ENCODE measurements around the gene IGFL4.

Gene IGFL4

GRCh38 chr19:46035986-46036743, 4.6 kb downstream of the IGFL4 start:
- Mint-ChIP-seq H3K27ac (no peak overlapping the region), H3K4me1 (no peaks in the 10 kb centered on the region), H3K36me3 (no peaks in the 10 kb centered on the region), H3K27me3 (peaks cover 50% of the 10 kb centered on the region), H3K9me3 (no peaks in the 10 kb centered on the region), H3K4me3 (no peak overlapping the region)
- no peak for ATAC-seq

GRCh38 chr19:46035546-46035945, 5.3 kb downstream of the IGFL4 start:
- no peak overlapping the region for H3K27ac Mint-ChIP-seq
- H3K4me3 Mint-ChIP-seq = no peak overlapping the region
- no peaks in the 10 kb centered on the region for H3K4me1 Mint-ChIP-seq
- H3K9me3 Mint-ChIP-seq = no peaks in the 10 kb centered on the region
- H3K27me3 Mint-ChIP-seq = peaks cover 44% of the 10 kb centered on the region
- H3K36me3 Mint-ChIP-seq = no peaks in the 10 kb centered on the region
- no peak for ATAC-seq

DNA sequence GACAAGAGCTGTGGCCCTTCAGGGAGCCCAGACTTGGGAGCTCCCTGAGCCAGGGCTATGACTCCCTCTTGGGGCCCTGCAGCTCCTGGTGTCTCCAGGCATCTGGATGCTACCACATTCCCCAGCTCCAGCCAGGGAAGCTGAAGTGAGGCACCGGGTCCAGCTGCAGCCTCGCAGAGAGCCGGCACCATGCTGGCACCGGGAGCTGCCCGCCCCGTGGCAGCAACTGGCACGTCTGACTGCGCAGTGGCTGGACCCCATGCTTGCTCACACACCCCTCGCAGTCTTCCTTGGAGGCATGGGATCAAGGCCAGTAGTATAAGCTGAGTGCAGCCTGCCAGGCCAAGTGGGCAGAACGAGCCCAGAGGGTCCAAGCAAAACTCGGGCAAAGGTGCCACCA, 7.4 kb downstream of the IGFL4 start:
- Mint-ChIP-seq H3K27ac (no peak overlapping the region), H3K4me3 (no peak overlapping the region), H3K27me3 (peaks cover 42% of the 10 kb centered on the region), H3K9me3 (no peaks in the 10 kb centered on the region), H3K4me1 (peaks cover 6% of the 10 kb centered on the region), H3K36me3 (no peaks in the 10 kb centered on the region)
- ATAC-seq = no peak

GRCh38 chr19:46032597-46033025, 8.2 kb downstream of the IGFL4 start:
- Mint-ChIP-seq H3K9me3 (no peaks in the 10 kb centered on the region), H3K27me3 (peaks cover 42% of the 10 kb centered on the region), H3K4me1 (peaks cover 6% of the 10 kb centered on the region), H3K36me3 (no peaks in the 10 kb centered on the region), H3K27ac (no peak overlapping the region), H3K4me3 (no peak overlapping the region)
- no peak for ATAC-seq

DNA sequence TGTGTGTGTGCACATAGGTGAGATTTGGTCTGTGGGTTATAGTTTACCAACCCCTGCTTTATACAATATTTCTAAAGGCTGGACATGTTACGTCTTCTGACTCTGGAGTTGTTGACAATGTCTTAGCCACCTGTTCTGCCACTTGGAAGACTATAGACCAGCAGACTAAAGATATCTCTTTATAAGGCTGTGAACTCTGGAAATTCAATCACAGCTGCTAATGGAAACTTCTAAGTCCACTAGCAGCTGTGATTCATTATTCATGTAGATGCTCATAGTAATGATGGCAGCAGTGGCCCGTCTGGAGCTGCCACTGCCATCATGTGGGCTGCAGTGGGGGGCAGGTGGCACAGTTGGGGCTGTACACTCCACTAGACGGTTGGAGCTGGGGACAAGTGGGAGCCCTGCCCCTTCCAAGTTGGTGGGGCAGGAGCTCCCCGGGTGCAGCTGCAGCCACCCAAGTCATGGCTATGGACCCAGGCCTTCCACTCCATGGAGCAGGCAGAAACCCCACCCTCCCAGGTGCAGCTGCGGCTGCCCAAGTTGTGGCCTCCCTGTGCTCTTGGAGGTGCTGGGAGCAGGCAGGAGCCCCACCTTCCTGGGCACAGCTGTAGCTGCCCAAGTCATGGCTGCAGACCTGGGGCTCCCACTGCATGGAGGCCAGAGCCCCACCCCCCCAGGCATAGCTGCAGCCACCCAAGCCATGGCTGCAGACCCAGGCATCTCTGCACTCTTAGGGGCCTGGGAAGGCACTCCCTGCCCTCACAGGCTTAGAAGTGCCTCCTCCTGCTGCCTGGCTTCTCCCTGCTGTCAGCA, 8.8 kb downstream of the IGFL4 start:
- H3K27me3 Mint-ChIP-seq = peaks cover 39% of the 10 kb centered on the region
- no peak overlapping the region for H3K27ac Mint-ChIP-seq
- H3K9me3 Mint-ChIP-seq = no peaks in the 10 kb centered on the region
- no peak overlapping the region for H3K4me3 Mint-ChIP-seq
- ATAC-seq = no peak
- H3K4me1 Mint-ChIP-seq = peaks cover 6% of the 10 kb centered on the region
- H3K36me3 Mint-ChIP-seq = no peaks in the 10 kb centered on the region

GRCh38 chr19:46030812-46031550, 9.8 kb downstream of the IGFL4 start:
- no peak for ATAC-seq
- Mint-ChIP-seq H3K27me3 (peaks cover 42% of the 10 kb centered on the region), H3K4me3 (no peak overlapping the region), H3K27ac (no peak overlapping the region), H3K36me3 (peaks cover 8% of the 10 kb centered on the region), H3K4me1 (peaks cover 6% of the 10 kb centered on the region), H3K9me3 (peaks cover 3% of the 10 kb centered on the region)

- Mint-ChIP-seq H3K4me1 (peaks cover 6% of the 10 kb centered on the region), H3K27ac (no peak overlapping the region), H3K4me3 (no peak overlapping the region), H3K27me3 (peaks cover 59% of the 10 kb centered on the region), H3K9me3 (peaks cover 4% of the 10 kb centered on the region), H3K36me3 (peaks cover 9% of the 10 kb centered on the region)
- no peak for ATAC-seq
Observed at GRCh38 chr19:46025835-46026234, 15.0 kb downstream of the IGFL4 start.

DNA sequence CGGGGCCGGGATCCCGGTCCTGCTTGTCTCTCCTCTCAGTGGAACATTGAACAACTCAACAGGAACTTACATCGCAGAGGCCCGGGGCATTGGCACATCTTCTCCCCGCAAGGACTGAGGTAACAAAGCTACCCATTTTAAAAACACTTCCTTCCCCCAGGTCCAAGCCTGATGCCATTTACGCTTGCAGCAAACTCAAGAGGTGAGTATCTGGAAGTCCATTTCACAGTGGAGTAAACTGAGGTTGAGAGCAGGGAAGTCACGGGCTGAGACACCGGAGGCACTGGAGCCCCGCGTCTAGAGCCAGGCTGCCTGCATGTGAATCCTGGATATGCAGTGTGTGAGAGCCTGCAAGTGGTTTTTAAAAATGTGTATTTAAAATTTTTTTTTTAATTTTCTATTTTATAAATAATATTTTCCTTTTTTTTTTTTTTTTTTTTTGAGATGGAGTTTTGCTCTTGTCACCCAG, 17.5 kb downstream of the IGFL4 start:
- H3K27ac Mint-ChIP-seq = no peak overlapping the region
- peaks cover 4% of the 10 kb centered on the region for H3K9me3 Mint-ChIP-seq
- H3K36me3 Mint-ChIP-seq = peaks cover 25% of the 10 kb centered on the region
- H3K4me3 Mint-ChIP-seq = no peak overlapping the region
- no peak for ATAC-seq
- H3K27me3 Mint-ChIP-seq = peaks cover 49% of the 10 kb centered on the region
- peaks cover 7% of the 10 kb centered on the region for H3K4me1 Mint-ChIP-seq

- Mint-ChIP-seq H3K9me3 (peaks cover 4% of the 10 kb centered on the region), H3K4me1 (peaks cover 7% of the 10 kb centered on the region), H3K36me3 (peaks cover 25% of the 10 kb centered on the region), H3K27me3 (peaks cover 49% of the 10 kb centered on the region), H3K27ac (no peak within 1 kb of the TSS), H3K4me3 (no peak within 1 kb of the TSS)
- no peak for ATAC-seq
Observed at GRCh38 chr19:46022431-46023310, 18.1 kb downstream of the IGFL4 start, which contains the start of gene PGLYRP1. PGLYRP1 (minus strand) TSS chr19:46023053; CDS start chr19:46023021, 32 bp downstream.

DNA sequence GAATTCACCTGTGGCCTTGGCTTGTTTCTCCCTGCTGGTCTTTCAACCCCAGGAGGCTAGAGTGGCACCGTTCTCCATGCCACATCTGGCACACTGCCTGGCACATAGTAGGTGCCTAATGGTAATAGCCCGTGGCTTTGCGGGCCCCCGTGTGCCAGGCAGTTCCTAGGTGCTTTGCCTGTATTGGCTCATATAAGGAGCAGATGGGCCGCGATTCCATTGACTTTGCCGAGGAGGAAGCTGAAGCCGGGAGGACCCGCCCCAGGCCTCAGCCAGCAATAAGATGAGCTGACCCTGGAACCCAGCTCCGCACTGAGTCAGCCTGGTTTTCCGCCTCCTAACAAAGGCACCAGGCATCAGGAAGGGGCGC, 18.8 kb downstream of the IGFL4 start:
- no peak for ATAC-seq
- no peak overlapping the region for H3K27ac Mint-ChIP-seq

DNA sequence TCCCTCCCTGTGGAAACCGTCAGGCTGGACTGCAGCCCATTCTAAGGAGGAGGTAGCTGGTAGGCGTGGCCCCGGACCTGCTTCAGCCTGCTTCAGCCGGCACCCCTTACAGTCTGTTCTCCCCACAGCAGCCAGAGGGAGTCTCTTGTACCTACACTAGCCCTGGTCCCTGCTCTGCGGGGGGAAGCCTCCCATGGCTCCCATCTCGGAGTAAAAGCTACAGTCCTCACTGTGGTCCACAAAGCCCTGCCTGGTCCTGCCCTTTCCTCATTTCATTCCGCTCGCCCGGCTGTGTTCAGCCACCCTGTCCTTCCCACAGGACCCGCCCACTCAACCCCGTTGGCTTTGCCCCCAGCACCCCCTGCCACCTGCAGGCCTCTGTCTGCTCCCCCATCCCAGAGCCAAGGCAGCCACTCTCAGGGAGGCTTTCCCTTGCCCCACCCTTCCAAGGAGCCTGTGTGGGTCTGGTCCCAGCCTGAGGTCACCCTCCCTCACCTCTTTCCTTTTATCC, 19.2 kb downstream of the IGFL4 start:
- Mint-ChIP-seq H3K27me3 (peaks cover 45% of the 10 kb centered on the region), H3K27ac (no peak overlapping the region), H3K36me3 (peaks cover 23% of the 10 kb centered on the region), H3K4me1 (peaks cover 13% of the 10 kb centered on the region), H3K9me3 (peaks cover 4% of the 10 kb centered on the region), H3K4me3 (no peak overlapping the region)
- ATAC-seq = no peak

More for the DNA sequence above, 18.8 kb downstream of the IGFL4 start:
- peaks cover 8% of the 10 kb centered on the region for H3K4me1 Mint-ChIP-seq
- peaks cover 48% of the 10 kb centered on the region for H3K27me3 Mint-ChIP-seq
- H3K9me3 Mint-ChIP-seq = peaks cover 4% of the 10 kb centered on the region
- peaks cover 25% of the 10 kb centered on the region for H3K36me3 Mint-ChIP-seq
- no peak overlapping the region for H3K4me3 Mint-ChIP-seq

- ATAC-seq = no peak
- H3K36me3 Mint-ChIP-seq = peaks cover 16% of the 10 kb centered on the region
- no peaks in the 10 kb centered on the region for H3K9me3 Mint-ChIP-seq
- peaks cover 21% of the 10 kb centered on the region for H3K4me1 Mint-ChIP-seq
- H3K27me3 Mint-ChIP-seq = peaks cover 45% of the 10 kb centered on the region
- no peak overlapping the region for H3K4me3 Mint-ChIP-seq
- no peak overlapping the region for H3K27ac Mint-ChIP-seq
Observed at GRCh38 chr19:46020819-46021125, 20.0 kb downstream of the IGFL4 start.

DNA sequence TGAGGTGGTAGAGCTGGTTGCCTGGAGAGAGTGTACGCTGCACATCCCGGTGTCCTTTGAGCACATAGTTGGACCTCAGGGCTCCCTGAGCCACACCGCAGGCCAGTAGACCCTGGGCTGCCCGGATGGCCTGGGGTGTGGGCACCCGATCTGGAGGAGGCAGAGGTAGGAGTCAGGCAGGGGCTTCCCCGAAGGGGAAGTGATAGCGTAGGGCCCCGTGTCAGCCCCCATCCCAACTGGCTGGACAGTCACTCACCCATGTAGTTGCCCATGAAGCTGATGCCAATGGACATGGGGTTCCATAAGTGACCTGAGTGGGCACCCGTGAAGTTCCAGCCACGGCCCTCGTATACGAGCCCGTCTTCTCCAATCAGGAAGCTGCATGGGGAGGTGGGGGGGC, 21.5 kb downstream of the IGFL4 start:
- no peak for ATAC-seq
- H3K27me3 Mint-ChIP-seq = peaks cover 49% of the 10 kb centered on the region

DNA sequence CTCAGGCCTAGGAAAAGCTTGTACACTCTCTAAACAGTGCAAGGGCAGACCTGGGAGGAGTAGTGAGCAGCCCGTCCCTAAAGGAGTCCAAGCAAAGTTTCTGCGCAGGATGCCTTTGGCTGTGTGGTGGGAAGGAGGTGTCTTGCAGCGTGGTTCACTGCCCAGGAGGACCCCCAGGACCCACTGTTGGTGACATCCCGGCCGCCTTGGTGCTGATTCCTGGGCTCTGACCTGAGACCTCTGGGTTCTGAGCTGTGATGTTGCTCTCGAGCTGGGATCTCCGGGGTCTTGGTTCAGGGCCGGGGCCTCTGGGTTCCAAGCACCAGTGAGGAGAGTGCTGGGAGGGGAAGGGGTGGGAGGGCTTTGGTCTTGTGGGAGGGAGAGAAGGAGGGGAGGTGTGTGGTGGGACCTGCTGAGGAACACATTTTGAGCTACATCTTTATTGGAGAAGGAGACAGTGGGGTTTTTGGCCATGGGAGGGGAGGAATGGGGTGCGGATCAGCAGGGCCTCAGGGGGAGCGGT, 22.0 kb downstream of the IGFL4 start:
- no peaks in the 10 kb centered on the region for H3K9me3 Mint-ChIP-seq
- H3K36me3 Mint-ChIP-seq = peaks cover 21% of the 10 kb centered on the region
- peaks cover 33% of the 10 kb centered on the region for H3K4me1 Mint-ChIP-seq
- no peak overlapping the region for H3K27ac Mint-ChIP-seq
- no peak overlapping the region for H3K4me3 Mint-ChIP-seq
- H3K27me3 Mint-ChIP-seq = peaks cover 45% of the 10 kb centered on the region
- ATAC-seq = no peak

More for the DNA sequence above, 21.5 kb downstream of the IGFL4 start:
- no peaks in the 10 kb centered on the region for H3K9me3 Mint-ChIP-seq
- H3K4me3 Mint-ChIP-seq = no peak overlapping the region
- H3K27ac Mint-ChIP-seq = no peak overlapping the region
- H3K4me1 Mint-ChIP-seq = peaks cover 33% of the 10 kb centered on the region
- peaks cover 21% of the 10 kb centered on the region for H3K36me3 Mint-ChIP-seq
